GM13976 (cell line): ENCODE measurements around the gene DOK5.

Experiments used
- DNase-seq: peaks from one replicate; pipeline ENCODE4 v3.0.0; 2012; ENCODE audit warnings: low spot score
- in situ Hi-C: fragments of 300-500 bp; cut with MboI; formaldehyde crosslinking; loops from one replicate; pipeline ENCODE4 v1.12.0; 2022; ENCODE audit warnings: low sequenced_read_pairs, mixed read lengths, inconsistent platforms; ENCODE audit not compliant: unreplicated experiment
- TF ChIP-seq, protein P1 (sequence below): IDR thresholded peaks from 2 replicates; pipeline ENCODE4 v1.5.1; 2012; ENCODE audit warnings: borderline replicate concordance, mild to moderate bottlenecking; ENCODE audit not compliant: insufficient read depth; ENCODE audit errors: extremely low read depth, missing control alignments, control extremely low read depth

DOK5 gene

DNA sequence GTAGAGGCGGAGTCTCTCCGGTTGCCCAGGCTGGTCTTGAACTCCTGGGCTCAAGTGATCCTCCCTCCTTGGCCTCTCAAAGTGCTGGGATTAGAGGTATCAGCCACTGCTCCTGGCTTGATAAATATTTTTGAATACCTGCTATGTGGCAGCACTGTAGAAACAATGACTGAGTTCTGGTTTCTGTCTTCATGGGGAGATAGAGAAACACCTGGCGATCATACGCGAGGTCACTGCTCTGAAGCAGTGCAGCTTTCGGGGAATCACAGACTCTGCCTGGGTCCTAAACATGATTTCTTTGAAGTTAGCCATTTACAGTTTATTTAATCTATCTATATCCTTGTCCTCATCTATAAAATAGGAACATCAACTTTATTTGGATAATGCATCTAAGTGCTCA, 31.2 kb downstream of the DOK5 start:
- DNase-seq = no peak
- in situ Hi-C loops = no loop called here
- TF ChIP-seq, protein P1, sequence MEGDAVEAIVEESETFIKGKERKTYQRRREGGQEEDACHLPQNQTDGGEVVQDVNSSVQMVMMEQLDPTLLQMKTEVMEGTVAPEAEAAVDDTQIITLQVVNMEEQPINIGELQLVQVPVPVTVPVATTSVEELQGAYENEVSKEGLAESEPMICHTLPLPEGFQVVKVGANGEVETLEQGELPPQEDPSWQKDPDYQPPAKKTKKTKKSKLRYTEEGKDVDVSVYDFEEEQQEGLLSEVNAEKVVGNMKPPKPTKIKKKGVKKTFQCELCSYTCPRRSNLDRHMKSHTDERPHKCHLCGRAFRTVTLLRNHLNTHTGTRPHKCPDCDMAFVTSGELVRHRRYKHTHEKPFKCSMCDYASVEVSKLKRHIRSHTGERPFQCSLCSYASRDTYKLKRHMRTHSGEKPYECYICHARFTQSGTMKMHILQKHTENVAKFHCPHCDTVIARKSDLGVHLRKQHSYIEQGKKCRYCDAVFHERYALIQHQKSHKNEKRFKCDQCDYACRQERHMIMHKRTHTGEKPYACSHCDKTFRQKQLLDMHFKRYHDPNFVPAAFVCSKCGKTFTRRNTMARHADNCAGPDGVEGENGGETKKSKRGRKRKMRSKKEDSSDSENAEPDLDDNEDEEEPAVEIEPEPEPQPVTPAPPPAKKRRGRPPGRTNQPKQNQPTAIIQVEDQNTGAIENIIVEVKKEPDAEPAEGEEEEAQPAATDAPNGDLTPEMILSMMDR = no peak

GRCh38 chr20:54510541-54511129, 35.2 kb downstream of the DOK5 start:
- no peak for DNase-seq
- TF ChIP-seq, protein P1 = no peak
- in situ Hi-C loops = no loop called here

DNA sequence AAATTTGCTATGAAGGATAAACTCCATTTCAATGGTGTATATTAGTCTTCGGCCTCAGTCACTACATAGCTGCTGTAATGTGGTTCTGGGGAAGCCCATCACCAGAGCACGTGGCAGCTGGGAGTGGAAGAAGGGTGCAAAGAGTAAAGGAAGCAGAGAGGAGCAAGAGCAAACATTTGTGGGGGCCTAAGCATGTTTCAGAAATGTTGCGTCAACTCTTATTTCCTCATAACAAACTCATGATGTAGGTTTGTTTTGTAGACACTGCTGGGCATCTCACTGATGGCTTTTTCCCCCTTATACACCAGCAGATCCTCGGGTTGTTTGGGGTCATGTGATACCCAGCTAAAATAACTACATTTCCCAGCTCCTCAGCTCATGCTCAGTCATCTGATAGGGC, 37.3 kb downstream of the DOK5 start:
- in situ Hi-C loops = no loop called here
- DNase-seq = no peak
- TF ChIP-seq, protein P1 = no peak

DNA sequence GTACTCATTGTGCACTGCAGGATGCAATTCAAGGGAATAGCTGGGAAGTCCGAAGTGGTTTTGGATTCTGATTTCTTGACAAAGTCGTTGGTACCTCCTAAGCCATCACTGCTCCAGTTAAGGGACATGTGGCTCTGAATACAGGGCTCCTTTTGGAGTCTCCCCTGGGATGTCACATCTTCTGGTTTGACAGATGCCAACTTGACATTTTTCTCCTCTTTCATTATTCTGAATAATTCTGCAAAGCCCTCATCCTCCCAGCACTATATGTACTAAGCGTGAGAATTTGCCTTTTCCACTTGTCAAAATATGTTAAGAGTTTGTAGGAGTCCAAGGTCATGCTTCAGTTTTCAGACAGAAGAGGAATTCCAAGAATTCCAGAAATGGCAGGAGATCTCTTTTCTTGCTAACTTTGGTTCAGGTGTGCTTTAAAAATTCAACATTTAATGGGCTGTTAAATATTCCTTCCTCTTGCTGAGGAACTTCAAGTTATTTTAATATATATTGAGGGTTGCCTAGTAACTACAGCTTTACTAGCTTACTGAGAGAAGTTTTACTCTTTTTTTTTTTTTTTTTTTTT, 38.7 kb downstream of the DOK5 start:
- in situ Hi-C loops = no loop called here
- TF ChIP-seq, protein P1 = no peak
- DNase-seq = no peak

DNA sequence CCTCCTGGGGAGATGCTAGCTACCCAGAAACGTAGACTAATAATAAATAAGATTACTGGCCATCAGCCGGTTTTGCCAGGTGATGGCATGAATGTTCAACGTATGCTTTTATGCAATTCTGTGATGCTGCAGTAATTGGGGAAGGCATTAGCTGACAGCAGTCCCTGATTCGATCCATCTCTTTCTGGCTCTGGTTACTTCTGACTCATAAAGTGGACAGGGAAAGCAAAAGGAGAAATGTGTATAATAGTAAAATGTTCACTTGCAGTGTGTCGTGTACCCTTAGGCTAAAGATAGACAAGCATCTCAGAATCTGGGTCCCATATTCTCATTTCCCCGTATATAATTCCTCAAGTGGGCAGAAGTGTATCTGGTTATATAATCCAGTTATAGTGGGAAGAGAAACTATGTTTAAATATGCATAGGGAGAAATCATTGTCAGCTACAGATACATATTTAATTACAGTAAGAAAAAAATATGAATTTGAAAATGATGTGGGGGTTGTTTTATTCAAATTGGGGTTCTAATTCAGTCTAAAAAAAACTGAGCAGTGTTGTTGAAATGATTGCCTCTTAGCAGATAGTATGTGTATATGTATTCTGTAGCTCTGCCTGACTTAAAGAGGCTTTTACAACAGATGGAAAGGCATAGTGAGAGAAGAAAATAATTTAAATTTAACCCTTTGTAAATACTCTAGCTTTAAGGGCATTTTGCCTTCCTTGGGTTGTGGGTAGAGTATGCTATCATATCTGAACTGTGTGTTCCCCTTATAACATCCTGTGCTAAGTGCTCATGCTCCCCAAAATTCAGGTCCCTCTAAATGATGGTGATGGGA, 40.6 kb downstream of the DOK5 start:
- TF ChIP-seq, protein P1 = no peak
- in situ Hi-C loops = no loop called here
- no peak for DNase-seq

DNA sequence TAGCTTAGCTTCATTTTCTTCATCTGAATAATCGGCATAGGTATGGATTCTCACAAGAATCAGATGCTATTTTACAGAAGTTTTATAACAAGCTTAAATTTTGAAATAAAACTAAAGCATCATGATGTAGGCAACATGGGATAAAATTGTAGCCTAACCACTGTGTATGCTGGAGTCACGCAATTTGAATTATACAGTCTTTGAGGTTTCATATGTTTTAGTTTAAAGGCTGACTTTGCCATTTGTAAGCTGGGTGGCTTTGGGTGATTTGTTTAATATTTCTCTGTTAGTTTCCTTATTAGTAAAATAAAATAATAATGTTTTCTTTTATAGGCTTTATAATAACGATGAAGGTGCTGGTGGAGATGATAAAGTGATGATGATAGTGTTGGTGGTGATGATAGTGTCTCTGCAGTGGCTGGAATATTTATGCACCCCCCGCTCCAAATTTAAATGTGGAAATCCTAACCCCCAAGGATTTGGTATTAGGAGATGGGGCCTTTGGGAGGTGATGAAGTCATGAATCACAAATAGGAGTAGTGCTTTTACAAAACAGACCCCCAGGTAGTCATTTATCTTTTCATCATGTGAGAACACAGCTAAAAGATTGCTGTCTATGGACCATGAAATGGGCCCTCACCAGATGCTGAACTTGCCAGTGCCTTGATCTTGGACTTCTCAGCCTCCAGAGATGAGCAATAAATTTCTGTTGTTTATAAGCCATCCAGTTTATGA, 42.0 kb downstream of the DOK5 start:
- TF ChIP-seq, protein P1 = no peak
- in situ Hi-C loops = no loop called here
- no peak for DNase-seq
